T-cell (primary cell): ENCODE results near the gene ACP4. TPM values are rescaled to one million over a fixed set of nuclear protein-coding genes. Genes with fewer than 3 reads are reported as not detected.
"Not testable (repeated sequence)": the region's sequence is repeated elsewhere in the genome, so short reads cannot be mapped to it uniquely, and the experiment has no call there.

Experiments used
- ATAC-seq, 4 experiments: fragments of 200-7000 bp in 3 of 4; fragments of 150-1000 bp in 1 of 4; cut with Tn5 transposase; replicated peaks in 1 of 4; 1 replicate in 3 of 4; 2 replicates in 1 of 4; pipeline ENCODE4 v1.10.0; 2021; ENCODE audit warnings: moderate library complexity in 3 of 4, mild to moderate bottlenecking in 2 of 4, moderate number of reproducible peaks in 1 of 4
- CTCF ChIA-PET, 2 donors: fragments of 300-600 bp; sonication (Branson Sonifier 250); formaldehyde crosslinking; loops; one replicate each; lab custom pipeline; 2022; ENCODE audit warnings: antibody characterized with exemption in 2 of 2; lab: Charles Lee
- POLR2A ChIA-PET, 2 donors: fragments of 300-600 bp; sonication (Branson Sonifier 250); formaldehyde crosslinking; loops; one replicate each; lab custom pipeline; 2022; ENCODE audit warnings: antibody characterized with exemption in 2 of 2; lab: Charles Lee
- DNase-seq, 35 experiments: peaks; one replicate each; pipeline versions ENCODE4 v3.0.0 to v3.0.0-alpha.2; 2013 to 2023
- H3K27ac ChIP-seq: one replicate; pipeline ENCODE4 v1.5.1; 2013; ENCODE audit warnings: low read length
- H3K27me3 ChIP-seq, 2 experiments: replicated peaks in 1 of 2; 1 replicate in 1 of 2; 2 replicates in 1 of 2; pipeline versions ENCODE4 v1.6.1 to v1.7.0; 2013; ENCODE audit warnings: low read length in 1 of 2, mixed read lengths in 1 of 2; ENCODE audit not compliant: control insufficient read depth in 2 of 2, insufficient read depth in 2 of 2; ENCODE audit errors: extremely low read depth in 1 of 2
- H3K36me3 ChIP-seq, 2 donors: 1 replicate in 1 of 2; 2 replicates in 1 of 2; pipeline versions ENCODE4 v1.6.1 to v1.7.0; 2013; ENCODE audit warnings: low read length in 1 of 2; ENCODE audit not compliant: control insufficient read depth in 2 of 2, insufficient read depth in 1 of 2; ENCODE audit errors: extremely low read depth in 1 of 2
- H3K4me1 ChIP-seq, 2 experiments: 1 replicate in 1 of 2; 2 replicates in 1 of 2; pipeline versions ENCODE4 v1.6.1 to v1.7.0; 2013; ENCODE audit warnings: low read length in 2 of 2, mixed read lengths in 1 of 2; ENCODE audit not compliant: insufficient read depth in 2 of 2, control insufficient read depth in 1 of 2; ENCODE audit errors: extremely low read depth in 1 of 2
- H3K4me3 ChIP-seq, 2 donors: 1 replicate in 1 of 2; 2 replicates in 1 of 2; pipeline versions ENCODE4 v1.5.1 to v1.7.0; 2013; ENCODE audit warnings: mild to moderate bottlenecking in 2 of 2, low read length in 1 of 2, moderate library complexity in 1 of 2; ENCODE audit not compliant: control insufficient read depth in 1 of 2; ENCODE audit errors: extremely low read depth in 1 of 2
- H3K9me3 ChIP-seq: 2 replicates; pipeline ENCODE4 v1.7.0; 2013
- H3K27ac Mint-ChIP-seq, 2 donors: one replicate each; pipeline ENCODE4 v1.8.0; 2020 to 2021; ENCODE audit warnings: mild to moderate bottlenecking in 2 of 2, mixed read lengths in 2 of 2
- H3K27me3 Mint-ChIP-seq, 2 donors: one replicate each; pipeline ENCODE4 v1.8.0; 2021 to 2022; ENCODE audit warnings: mixed read lengths in 2 of 2
- H3K36me3 Mint-ChIP-seq: one replicate; pipeline ENCODE4 v1.8.0; 2021; ENCODE audit warnings: mixed read lengths
- H3K4me1 Mint-ChIP-seq, 3 donors: one replicate each; pipeline ENCODE4 v1.8.0; 2020 to 2022; ENCODE audit warnings: mixed read lengths in 3 of 3, mild to moderate bottlenecking in 1 of 3
- H3K4me3 Mint-ChIP-seq, 3 donors: one replicate each; pipeline ENCODE4 v1.8.0; 2020 to 2022; ENCODE audit warnings: mild to moderate bottlenecking in 3 of 3, mixed read lengths in 3 of 3, moderate library complexity in 3 of 3
- H3K9me3 Mint-ChIP-seq, 3 donors: one replicate each; pipeline ENCODE4 v1.8.0; 2020 to 2022; ENCODE audit warnings: mixed read lengths in 3 of 3
- WGBS: methylation state at CpG from one replicate; pipeline ENCODE4 v1.1.5; 2013; ENCODE audit warnings: missing lambda C conversion rate; ENCODE audit not compliant: insufficient coverage; 5-methylcytosine and 5-hydroxymethylcytosine counted together
- total RNA-seq, 35 experiments: library from RNA in 6 of 35; stranded (reverse) in 6 of 35; fragments of 120-200 nt in 1 of 35; gene quantifications; one replicate each; pipeline versions ENCODE4 v1.2.1 to v1.2.4 and lab custom pipeline; 2013 to 2026

ACP4 gene
- total RNA-seq, 5 donors from 2014 or later (not counting 1 experiment from before 2014, with no cell fraction given) = not detected

GRCh38 chr19:50763521-50763920 is 26.7 kb upstream of the ACP4 start:
- H3K36me3 ChIP-seq, H3K36me3 Mint-ChIP-seq, H3K9me3 Mint-ChIP-seq, H3K9me3 ChIP-seq, H3K4me3 ChIP-seq, CTCF ChIA-PET, ATAC-seq, H3K27me3 ChIP-seq, H3K27ac ChIP-seq, POLR2A ChIA-PET, H3K4me1 ChIP-seq, H3K4me3 Mint-ChIP-seq, DNase-seq, H3K4me1 Mint-ChIP-seq, H3K27ac Mint-ChIP-seq: not testable (repeated sequence)
- peaks cover 15 to 21% of the 10 kb centered on the region in 2 donors for H3K27me3 Mint-ChIP-seq
- WGBS = no CpG with 5 or more reads among the region's 13 CpGs

DNA sequence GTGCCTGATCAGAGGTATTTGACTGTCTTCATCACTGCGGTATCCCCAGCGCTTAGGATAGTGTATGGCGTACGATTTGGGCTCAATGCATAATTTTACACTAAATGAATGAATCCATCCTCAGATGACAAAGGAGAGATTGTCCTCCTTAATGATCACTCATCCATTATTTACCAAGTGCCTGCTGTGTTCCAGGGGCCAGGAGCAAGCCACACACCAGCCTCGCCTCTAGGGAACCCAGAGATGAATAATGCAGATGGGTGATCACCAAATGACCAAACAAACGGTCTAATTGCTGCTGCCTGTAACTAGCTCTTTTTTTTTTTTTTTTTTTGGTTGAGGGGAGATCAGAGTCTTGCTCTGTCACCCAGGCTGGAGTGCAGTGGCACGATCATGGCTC is 25.8 kb upstream of the ACP4 start:
- H3K27me3 Mint-ChIP-seq = peaks cover 15 to 23% of the 10 kb centered on the region in 2 donors
- WGBS = 100% methylated on average over 2 of the region's 7 CpGs
- no peak for DNase-seq
- ATAC-seq = no peak
- Histone ChIP-seq H3K4me1 (no peaks in the 10 kb centered on the region), H3K9me3 (no peaks in the 10 kb centered on the region), H3K36me3 (no peaks in the 10 kb centered on the region), H3K4me3 (no peak overlapping the region), H3K27me3 (peaks cover 0 to 13% of the 10 kb centered on the region in 2 experiments), H3K27ac (no peak overlapping the region)
- no peaks in the 10 kb centered on the region for H3K36me3 Mint-ChIP-seq
- H3K9me3 Mint-ChIP-seq = peaks cover 0 to 4% (median 0%) of the 10 kb centered on the region in 3 donors
- POLR2A ChIA-PET = no interaction called here
- H3K4me3 Mint-ChIP-seq = no peak overlapping the region
- no peak overlapping the region for H3K27ac Mint-ChIP-seq
- H3K4me1 Mint-ChIP-seq = no peaks in the 10 kb centered on the region
- CTCF ChIA-PET = interaction anchor here (0.5 to 0.6 kb wide), 2 partner anchors 41 to 256 kb away, joined by 3 read pairs; partner anchors contain the start of gene CLEC11A (in 1 of the 2)

- peaks cover 21 to 26% of the 10 kb centered on the region in 2 donors for H3K27me3 Mint-ChIP-seq
- not testable (repeated sequence) for ATAC-seq
Measured at GRCh38 chr19:50766746-50767145, 23.5 kb upstream of the ACP4 start.

GRCh38 chr19:50767263-50767662 is 23.0 kb upstream of the ACP4 start:
- H3K27ac Mint-ChIP-seq, H3K9me3 ChIP-seq, ATAC-seq, H3K4me3 ChIP-seq, DNase-seq, H3K4me1 Mint-ChIP-seq, H3K4me1 ChIP-seq, H3K36me3 Mint-ChIP-seq, H3K27ac ChIP-seq, POLR2A ChIA-PET, H3K9me3 Mint-ChIP-seq, H3K4me3 Mint-ChIP-seq, H3K36me3 ChIP-seq, CTCF ChIA-PET: not testable (repeated sequence)
- WGBS = 60% methylated on average over 5 of the region's 5 CpGs
- H3K27me3 Mint-ChIP-seq = peaks cover 21 to 26% of the 10 kb centered on the region in 2 donors
- peaks cover 0 to 25% of the 10 kb centered on the region in 2 experiments for H3K27me3 ChIP-seq

More at GRCh38 chr19:50766746-50767145, 23.5 kb upstream of the ACP4 start:
- H3K27ac ChIP-seq, H3K36me3 ChIP-seq, H3K4me1 Mint-ChIP-seq, CTCF ChIA-PET, H3K9me3 Mint-ChIP-seq, H3K27ac Mint-ChIP-seq, POLR2A ChIA-PET, H3K4me1 ChIP-seq, H3K4me3 Mint-ChIP-seq, H3K9me3 ChIP-seq, DNase-seq, H3K36me3 Mint-ChIP-seq, H3K4me3 ChIP-seq: not testable (repeated sequence)
- peaks cover 0 to 25% of the 10 kb centered on the region in 2 experiments for H3K27me3 ChIP-seq
- WGBS = 78% methylated on average over 8 of the region's 12 CpGs

DNA sequence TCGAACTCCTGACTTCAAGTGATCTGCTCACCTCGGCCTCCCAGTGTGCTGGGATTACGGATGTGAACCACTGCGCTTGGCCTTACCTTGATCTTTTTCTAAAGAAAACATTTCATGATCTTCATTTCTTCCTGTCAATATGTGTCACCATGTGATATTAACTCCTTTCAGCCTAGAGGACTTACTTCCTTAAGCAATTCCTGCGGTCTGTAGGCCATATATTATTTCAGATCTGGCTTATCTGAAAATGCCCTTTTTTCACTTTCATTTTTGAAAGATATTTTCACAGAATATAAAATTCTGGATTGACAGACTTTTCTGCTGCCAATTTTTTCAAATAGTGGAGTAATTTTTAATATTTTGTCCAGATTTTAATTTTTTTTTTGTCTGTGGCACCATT is 21.9 kb upstream of the ACP4 start:
- Histone ChIP-seq H3K27me3 (peaks cover 0 to 26% of the 10 kb centered on the region in 2 experiments), H3K4me1 (no peaks in the 10 kb centered on the region), H3K4me3 (no peak overlapping the region), H3K36me3 (no peaks in the 10 kb centered on the region), H3K9me3 (no peaks in the 10 kb centered on the region), H3K27ac (no peak overlapping the region)
- Mint-ChIP-seq H3K27ac (no peak overlapping the region), H3K4me1 (no peaks in the 10 kb centered on the region), H3K36me3 (no peaks in the 10 kb centered on the region), H3K4me3 (no peak overlapping the region), H3K9me3 (no peaks in the 10 kb centered on the region), H3K27me3 (peaks cover 21 to 26% of the 10 kb centered on the region in 2 donors)
- ChIA-PET CTCF (no interaction called here), POLR2A (no interaction called here)
- no peak for DNase-seq
- ATAC-seq = no peak
- WGBS = 32% methylated on average over 4 of the region's 5 CpGs

GRCh38 chr19:50770164-50770563 is 20.1 kb upstream of the ACP4 start, which contains the start of gene GPR32:
Gene GPR32 (plus strand): TSS chr19:50770464. CDS start chr19:50770601, 137 bp downstream.
- DNase-seq, H3K9me3 Mint-ChIP-seq, ATAC-seq, H3K4me1 ChIP-seq, POLR2A ChIA-PET, H3K4me3 Mint-ChIP-seq, H3K27ac ChIP-seq, CTCF ChIA-PET, H3K9me3 ChIP-seq, H3K4me3 ChIP-seq, H3K27ac Mint-ChIP-seq, H3K36me3 ChIP-seq, H3K4me1 Mint-ChIP-seq, H3K36me3 Mint-ChIP-seq: not testable (repeated sequence)
- peaks cover 0 to 35% of the 10 kb centered on the region in 2 experiments for H3K27me3 ChIP-seq
- H3K27me3 Mint-ChIP-seq = peaks cover 26 to 31% of the 10 kb centered on the region in 2 donors
- WGBS = 67% methylated on average over 1 of the region's 2 CpGs

DNA sequence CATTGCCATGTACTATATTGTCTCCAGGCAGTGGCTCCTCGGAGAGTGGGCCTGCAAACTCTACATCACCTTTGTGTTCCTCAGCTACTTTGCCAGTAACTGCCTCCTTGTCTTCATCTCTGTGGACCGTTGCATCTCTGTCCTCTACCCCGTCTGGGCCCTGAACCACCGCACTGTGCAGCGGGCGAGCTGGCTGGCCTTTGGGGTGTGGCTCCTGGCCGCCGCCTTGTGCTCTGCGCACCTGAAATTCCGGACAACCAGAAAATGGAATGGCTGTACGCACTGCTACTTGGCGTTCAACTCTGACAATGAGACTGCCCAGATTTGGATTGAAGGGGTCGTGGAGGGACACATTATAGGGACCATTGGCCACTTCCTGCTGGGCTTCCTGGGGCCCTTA is 19.3 kb upstream of the ACP4 start:
- POLR2A ChIA-PET = no interaction called here
- H3K4me3 Mint-ChIP-seq = no peak overlapping the region
- H3K9me3 Mint-ChIP-seq = no peaks in the 10 kb centered on the region
- ATAC-seq = no peak
- Histone ChIP-seq H3K27ac (no peak overlapping the region), H3K36me3 (no peaks in the 10 kb centered on the region), H3K27me3 (peaks cover 0 to 38% of the 10 kb centered on the region in 2 experiments), H3K9me3 (no peaks in the 10 kb centered on the region), H3K4me3 (no peak overlapping the region), H3K4me1 (no peaks in the 10 kb centered on the region)
- CTCF ChIA-PET = no interaction called here
- no peaks in the 10 kb centered on the region for H3K36me3 Mint-ChIP-seq
- no peak for DNase-seq
- 85% methylated on average over 10 of the region's 13 CpGs for WGBS
- no peaks in the 10 kb centered on the region for H3K4me1 Mint-ChIP-seq
- no peak overlapping the region for H3K27ac Mint-ChIP-seq
- peaks cover 31 to 37% of the 10 kb centered on the region in 2 donors for H3K27me3 Mint-ChIP-seq
